GM19468 (cell line): ENCODE data around the gene DIP2C.
"Not testable (repeated sequence)": the region's sequence is repeated elsewhere in the genome, so short reads cannot be mapped to it uniquely, and the experiment has no call there.

Source experiments
- ATAC-seq: cut with Tn5 transposase; IDR thresholded peaks from one replicate; pipeline ENCODE4 v1.9.1; 2021; ENCODE audit warnings: mild to moderate bottlenecking, moderate library complexity, moderate number of reproducible peaks; ENCODE audit not compliant: unreplicated experiment; ENCODE audit errors: extremely low read depth

The DIP2C gene

DNA sequence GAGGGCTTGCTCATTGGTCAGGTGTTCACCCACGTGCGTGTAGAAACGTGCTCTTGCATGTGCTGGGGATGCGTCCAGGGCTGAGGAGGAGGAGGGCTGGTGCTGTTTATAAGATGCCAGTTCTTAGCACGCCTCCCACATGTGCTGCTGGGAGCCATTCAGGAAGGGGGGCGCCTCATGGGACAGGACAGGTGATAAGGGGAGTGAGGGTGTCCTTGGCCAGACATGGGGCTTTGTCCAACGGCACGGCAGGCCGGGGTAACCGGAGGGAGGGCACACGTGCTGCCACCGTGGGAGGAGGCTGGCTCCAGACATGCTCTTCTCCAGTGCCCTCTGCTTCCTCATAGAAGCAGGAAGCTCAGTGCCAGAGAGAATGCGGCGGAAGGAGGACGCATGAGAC is 404.3 kb downstream of the DIP2C start:
- ATAC-seq, result no peak

DNA sequence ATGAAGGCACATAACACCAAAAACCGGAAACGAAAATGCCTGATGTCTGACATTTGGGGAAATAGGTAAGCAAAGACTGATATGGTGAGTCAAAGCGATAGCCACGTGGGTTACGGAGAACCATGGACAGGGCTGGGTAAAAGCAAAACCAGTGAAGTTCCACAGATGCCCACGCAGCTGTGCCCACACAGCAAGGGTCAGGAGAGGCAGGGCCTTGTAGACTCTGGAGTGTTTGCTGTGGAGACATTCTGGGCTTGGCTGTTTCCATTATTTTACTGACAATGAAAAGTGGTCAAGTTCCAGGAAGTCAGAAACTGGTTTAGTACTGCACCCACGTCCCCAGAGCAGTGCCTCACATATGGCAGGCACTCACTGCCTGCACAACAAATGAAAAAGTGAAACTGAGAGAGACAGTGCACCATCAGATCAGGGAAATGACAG is 405.5 kb downstream of the DIP2C start:
- peak; percentile 49 for ATAC-seq

DNA sequence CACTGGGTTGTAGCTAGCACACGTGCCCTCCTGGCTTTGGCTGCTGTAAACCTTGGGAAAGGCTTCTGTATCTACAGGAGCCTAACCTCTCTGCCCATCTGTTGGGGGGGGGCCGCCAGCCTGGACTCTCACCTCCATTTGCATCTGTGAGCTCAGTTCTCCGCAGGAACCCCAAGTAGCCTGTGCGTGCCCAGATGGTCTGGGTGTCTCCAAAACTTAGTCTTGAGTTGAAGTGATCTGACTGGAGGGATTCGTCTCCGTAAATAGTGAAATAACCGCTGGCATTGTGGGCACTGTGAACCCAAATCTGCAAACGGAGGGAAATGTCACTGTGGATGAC is 406.4 kb downstream of the DIP2C start:
- no peak for ATAC-seq

DNA sequence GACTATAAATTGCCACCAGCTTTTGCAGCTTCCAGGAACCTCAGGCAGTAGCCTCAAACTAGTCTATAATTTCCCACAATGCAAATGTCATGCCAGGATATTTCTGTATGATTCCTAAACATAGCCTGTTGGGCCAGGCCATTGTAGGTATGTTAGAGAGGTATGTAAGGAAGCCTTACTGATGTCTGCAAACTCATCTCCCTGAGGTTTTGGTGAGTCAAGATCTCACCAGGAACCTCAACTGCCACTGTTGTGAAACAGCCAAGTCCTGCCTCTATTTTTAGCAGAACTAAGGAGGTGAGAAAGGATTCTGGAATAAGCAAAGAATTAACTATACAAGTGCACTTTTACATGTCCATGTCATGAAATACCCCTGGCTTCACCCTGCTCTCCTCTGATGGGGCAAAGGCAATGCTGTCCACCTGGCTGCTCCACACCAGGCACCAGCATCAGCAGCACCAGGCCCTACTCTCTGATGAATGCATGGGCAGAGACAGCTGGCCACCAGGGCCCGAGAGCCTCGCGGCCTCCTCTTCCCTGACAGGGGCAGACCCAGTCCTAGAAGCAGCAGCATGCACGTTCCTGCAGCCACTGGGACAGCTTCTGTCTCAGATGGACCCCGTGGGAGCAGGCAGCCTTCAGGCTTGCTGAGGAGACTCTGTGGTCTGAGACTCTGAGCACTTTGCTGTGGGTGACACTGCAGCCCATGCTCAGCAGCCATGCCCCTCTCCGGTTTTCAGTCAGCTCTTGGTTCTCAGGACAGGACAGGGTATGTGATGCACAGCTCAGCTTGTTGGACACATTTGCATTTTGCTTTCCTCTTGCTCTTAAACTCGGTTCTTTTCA is 407.0 kb downstream of the DIP2C start:
- no peak for ATAC-seq

DNA sequence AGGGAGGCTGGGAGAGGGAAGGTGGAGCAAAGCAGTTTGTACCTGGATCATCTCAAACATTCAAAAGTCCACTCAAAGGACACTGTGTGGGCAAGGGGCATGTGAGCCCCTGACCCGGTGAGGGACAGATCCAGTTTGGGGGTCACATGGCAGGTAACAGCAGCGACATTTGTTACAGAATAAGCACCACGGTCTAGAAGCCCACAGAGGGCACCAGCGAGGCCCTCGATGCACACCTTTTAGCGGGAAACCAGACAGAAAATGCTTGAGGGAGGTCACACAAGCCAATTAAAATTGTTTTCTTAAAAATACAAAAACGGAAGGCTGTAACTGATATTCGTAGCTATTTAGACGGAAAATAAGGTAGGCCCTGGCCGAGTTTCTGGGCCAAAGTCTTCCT is 409.8 kb downstream of the DIP2C start:
- no peak for ATAC-seq

DNA sequence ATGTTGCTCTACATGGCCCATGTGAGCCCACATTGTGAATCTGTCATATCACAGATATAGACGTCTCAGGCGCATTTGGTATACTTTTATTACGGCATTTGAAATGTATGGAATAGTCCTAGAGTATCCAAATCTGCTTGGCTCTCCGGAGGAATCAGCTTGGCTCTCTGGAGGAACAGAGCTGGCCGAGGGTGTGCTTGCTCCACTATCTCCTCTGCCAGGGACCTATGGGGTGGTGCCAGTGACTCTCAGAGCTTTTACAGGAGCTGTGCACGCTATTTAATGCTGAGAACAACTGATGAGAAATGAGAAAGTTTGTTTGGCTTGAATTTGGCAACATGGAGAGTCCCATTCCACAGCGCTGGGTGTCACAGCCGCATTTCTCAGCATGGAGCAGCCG is 410.2 kb downstream of the DIP2C start:
- no peak for ATAC-seq

DNA sequence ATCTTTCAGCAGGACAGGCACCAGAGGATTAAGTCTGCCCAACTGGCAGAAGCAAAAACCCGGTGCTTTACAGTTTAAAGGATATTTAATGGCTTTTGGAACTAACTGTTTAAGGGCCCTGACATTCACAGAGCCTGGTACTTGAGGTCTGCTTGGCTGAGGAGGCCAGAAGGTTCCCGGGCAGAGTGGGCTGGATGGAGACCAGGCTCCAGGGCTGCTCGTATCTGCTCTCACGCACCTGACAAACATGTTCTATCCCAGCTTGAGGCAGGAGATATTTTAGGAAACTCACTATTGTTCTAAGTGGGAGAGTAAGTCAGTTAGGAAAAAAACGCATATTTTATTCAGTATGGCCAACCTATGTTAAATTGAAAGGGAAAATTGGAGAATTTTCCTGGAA is 410.8 kb downstream of the DIP2C start:
- ATAC-seq, result no peak

DNA sequence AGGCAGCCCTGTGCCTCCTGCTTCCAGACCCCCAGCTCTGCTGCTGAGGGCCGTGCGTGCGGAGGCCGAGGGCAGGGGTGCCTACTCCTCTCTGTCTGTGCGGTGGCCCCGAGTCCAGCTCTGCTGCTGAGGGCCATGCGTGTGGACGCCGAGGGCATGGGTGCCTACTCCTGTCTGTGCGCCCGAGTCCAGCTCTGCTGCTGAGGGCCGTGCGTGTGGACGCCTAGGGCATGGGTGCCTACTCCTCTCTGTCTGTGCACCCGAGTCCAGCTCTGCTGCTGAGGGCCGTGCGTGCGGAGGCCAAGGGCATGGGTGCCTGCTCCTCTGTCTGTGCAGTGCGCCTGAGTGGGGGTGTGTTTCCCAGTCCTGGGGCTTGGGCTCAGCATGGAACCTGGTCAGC is 411.5 kb downstream of the DIP2C start:
- ATAC-seq, result no peak

DNA sequence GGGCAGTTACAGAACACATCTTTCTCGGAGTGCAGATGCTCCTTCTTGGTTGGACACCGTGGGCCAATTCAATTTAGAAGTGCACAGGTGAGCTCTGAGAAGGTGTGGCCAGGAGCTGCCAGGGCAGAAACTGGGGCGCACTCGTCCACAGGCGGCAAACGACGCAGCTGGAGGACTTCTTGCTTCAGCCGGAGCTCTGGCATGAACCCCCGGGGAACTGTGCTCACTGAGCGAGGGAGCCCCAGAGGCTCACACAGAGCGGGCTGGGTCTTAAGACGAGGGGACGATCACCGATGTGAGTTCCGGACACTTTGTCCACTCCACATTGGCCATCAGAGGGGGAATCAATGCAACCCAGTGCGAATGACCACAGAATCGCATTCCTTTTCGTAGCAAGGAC is 413.8 kb downstream of the DIP2C start:
- no peak for ATAC-seq

DNA sequence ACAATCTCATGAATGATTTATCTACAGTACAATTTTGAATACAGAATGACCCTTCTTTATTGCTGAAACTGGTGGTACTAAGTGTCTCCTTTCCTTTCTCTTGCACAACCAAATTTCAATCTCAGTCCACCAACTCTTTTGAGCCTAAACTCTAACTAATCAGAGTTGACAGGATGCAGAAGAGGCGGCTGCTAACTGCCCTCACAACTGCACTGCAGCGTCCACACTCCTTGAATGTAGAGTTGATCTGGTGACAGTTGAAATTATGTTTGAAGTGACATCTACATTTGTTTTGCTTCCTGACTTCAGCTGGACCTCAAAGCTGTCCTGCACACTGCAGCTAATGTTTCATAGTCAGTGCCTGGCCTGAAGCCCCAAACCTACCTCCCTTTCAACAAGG is 414.6 kb downstream of the DIP2C start:
- no peak for ATAC-seq

DNA sequence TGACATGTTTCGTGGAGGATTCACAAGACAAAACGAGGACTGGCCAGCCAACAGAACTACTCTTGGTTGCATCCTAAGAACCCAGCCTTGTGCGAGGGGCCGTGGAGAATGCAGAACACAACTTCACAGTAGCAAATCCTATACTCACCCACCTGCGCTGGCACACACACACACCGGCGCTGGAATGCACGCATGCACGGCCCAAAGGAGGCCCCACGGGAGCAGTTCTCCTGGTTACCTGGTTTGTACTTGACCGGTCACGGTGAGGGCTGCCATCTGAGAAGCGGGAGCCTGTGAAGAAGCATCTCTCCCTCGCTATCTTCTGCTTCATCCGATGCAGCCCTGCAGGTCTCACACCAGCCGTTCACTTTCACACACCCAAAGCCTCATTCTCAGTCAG is 416.4 kb downstream of the DIP2C start:
- no peak for ATAC-seq

DNA sequence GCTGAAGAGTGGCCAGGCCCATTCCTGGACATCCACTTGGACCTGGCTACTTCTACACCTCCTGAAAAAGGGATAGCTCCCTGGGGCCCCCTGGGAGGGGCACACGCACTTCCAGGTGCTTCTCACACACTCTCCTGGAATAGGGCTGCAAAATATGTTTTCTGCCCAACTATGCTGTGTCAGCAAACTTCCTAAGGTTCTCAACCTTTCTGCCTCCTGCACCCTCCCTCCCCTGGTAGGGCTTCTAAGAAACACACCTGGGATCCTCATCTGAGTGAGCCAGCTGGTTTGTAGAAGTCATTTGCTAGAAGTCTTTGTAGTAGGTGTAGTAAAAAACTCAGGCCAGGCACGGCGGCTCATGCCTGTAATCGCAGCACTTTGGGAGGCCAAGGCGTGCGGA is 417.7 kb downstream of the DIP2C start:
- ATAC-seq, result no peak

DNA sequence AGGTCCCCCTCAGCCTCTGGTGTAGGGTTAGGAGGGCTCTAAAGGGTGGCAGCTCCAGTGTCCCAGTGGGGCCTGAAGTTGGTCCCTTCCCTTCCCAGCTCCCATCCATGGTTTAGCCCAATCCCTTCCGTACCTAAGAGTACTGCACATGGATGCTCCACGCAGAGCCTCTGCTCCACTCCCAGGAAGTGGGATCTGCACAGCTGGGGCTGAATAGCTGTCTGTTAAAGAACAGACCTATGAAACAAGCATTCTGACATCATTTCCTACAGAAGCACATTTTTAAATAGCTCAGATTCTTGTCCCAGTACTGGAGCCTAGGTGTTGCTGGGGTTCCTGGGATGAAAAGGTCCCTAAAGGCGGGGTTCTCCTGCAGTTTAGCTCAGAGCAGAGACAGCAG is 418.3 kb downstream of the DIP2C start:
- ATAC-seq, result no peak

DNA sequence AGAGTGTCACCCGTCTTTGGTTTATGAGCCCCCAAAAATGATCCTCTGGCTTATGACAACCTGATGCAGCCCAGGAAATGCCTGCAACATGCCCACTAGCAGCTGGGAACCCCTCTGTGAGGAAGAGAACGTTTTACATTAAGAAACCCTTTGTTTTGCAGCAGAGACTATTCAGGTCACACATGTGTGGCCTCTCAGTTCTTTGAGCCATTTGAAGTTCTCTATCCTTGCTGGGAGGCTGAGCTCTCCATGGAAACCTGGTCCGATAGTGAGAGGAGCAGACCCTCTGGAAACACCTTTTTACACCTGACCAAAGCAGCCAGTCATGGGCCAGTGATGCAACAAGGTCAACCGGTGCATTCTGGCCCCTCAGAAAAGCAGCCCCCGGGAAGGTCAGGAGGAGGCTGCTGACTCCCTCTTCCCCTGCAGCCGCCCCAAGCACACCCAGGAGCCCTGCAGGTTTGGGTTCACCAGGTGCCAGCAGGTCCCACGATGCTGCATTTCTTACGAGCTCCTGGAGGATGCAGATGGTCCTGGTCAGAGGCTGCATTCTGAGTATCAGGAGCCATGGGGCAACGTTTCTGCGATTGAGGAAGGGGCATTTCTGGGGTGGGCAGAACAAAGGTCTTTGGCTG is 419.9 kb downstream of the DIP2C start:
- ATAC-seq, result no peak

DNA sequence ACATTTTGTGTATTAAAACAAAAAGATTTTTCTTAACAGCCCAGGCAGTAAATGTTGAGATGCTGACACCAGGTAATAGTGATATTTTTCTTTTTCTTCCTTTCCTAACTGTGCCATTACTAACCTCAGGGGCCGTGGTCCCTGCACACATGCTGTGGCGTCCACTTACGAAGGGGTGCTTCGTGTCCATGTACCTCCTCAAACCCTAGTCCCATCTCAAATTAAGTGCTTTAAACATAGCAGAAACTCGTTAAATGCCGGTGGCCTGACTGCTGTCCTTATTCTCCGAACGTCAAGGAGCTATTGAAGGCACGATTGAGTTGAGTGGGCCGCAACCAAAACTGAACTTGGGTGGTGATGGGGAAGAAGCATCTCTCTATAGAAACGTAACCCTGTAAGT is 421.8 kb downstream of the DIP2C start:
- ATAC-seq, result no peak

DNA sequence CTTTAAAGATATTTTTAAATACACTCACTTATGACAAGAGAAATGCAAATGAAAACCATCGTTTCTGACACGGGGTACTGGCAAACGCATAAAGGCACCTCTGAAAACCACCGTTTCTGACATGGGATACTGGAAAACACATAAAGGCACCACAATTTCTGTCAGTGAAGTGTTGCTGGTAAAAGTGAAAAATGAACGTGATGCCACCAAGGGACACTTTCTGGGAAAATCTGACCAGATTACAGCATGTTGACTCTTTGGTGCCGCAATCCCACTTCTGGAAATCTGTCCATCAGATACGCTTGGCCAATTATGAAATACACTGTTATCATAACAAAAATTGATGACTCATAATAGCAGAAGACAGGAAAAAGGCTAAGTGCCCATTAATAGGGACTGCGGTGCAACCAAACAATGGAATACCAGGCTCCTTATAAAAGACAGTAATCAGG is 422.5 kb downstream of the DIP2C start:
- ATAC-seq, result no peak

DNA sequence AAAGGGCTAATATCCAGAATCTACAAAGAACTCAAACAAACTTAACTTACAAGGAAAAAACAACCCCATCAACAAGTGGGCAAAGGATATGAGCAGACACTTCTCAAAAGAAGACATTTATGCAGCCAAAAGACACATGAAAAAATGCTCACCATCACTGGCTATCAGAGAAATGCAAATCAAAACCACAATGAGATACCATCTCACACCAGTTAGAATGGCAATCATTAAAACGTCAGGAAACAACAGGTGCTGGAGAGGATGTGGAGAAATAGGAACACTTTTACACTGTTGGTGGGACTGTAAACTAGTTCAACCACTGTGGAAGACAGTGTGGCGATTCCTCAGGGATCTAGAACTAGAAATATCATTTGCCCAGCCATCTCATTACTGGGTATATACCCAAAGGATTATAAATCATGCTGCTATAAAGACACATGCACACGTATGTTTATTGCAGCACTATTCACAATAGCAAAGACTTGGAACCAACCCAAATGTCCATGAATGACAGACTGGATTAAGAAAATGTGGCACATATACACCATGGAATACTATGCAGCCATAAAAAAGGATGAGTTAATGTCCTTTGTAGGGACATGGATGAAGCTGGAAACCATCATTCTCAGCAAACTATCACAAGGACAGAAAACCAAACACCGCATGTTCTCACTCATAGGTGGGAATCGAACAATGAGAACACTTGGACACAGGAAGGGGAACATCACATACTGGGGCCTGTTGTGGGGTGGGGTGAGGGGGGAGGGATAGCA is 423.5 kb downstream of the DIP2C start:
- not testable (repeated sequence) for ATAC-seq

DNA sequence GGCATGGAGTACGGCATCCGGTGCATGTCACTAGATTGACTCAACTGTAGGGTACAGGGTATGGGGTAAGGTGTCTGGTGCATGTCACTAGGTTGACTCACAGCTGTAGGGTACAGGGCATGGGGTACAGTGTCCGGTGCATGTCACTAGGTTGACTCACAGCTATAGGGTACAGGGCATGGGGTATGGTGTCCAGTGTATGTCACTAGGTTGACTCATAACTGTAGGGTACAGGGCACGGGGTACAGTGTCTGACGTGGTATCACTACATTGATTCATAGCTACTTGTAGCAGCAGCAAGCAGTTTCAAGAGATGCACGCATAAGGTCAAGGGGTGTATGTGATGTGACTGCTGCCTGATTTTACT is 424.4 kb downstream of the DIP2C start:
- ATAC-seq, result not testable (repeated sequence)

DNA sequence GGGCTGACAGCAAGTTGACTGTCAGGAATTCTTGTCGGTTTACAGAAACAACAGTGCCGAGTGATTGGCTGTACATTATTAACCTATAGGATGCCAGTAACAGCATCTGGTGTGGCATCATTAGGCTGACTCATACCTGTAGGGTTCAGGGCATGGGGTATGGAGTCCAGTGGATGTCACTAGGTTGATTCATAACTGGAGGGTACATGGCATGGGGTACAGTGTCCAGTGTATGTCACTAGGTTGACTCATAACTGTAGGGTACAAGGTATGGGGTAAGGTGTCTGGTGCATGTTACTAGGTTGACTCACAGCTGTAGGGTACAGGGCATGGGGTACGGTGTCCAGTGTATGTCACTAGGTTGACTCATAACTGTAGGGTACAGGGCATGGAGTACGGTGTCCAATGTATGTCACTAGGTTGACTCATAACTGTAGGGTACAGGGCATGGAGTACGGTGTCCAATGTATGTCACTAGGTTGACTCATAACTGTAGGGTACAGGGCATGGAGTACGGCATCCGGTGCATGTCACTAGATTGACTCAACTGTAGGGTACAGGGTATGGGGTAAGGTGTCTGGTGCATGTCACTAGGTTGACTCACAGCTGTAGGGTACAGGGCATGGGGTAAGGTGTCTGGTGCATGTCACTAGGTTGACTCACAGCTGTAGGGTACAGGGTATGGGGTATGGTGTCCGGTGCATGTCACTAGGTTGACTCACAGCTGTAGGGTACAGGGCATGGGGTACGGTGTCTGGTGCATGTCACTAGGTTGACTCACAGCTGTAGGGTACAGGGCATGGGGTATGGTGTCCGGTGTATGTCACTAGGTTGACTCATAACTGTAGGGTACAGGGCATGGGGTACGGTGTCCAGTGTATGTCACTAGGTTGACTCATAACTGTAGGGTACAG is 425.1 kb downstream of the DIP2C start:
- not testable (repeated sequence) for ATAC-seq

DNA sequence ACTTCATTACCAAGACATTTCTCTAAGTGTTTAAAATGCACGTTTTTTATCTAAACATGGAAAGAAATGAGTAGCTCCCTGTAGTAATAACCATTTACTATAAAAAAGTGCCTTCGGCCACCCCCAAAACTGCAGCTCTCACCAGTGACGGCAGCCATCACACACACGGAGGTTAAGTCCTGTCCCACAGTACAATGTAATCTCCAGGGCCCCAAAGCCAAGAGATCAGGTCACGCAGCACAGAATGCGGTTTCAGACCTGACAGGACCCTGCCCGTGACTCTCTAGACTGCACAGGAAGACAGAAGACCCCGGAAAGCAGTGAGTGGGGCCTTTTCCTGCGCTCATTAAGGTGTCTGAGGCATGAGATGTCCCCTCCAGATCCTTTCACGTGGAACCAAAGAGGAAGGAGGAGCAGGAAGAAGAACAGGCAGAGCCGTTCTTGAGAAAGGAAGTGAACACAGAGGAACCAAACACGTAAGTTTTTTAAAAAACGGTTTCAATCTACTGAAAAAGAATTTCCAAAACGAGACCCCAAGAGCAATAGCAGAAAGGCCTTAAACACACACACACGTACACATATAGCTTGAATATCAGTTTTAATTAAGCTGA is 428.5 kb downstream of the DIP2C start:
- no peak for ATAC-seq
